ENCODE measurements around the gene ZNF48. TPM values are rescaled to one million over a fixed set of nuclear protein-coding genes. Genes with fewer than 3 reads are reported as not detected.

ZNF48 gene
- total RNA-seq, 1 donor, result 10.9 TPM

DNA sequence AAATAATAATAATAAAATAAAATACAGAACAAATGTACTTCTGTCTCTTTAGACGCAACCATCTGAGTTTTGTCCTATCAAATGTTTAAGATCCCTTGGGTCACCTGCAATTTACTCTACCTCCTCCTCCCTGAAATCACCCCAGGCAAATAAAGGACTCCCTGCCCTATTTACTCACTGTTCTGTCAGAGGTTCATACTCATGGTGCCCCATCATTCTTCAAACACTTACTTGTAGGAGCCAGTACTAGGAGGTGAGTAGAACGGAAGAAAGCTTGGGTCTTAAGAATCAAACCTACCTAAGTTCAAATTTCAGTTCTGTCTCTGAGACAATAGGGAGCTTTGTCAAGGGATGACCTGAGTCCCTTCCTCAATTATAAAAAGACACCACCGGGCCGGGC lies 28.7 kb upstream of the ZNF48 start:
- H3K4me2 ChIP-seq (ENCODE audit: insufficient read depth, low read length), result peak overlapping the region; percentile 98
- DNase-seq (ENCODE audit: insufficient read length, low spot score, missing footprints), result no peak
- H3K27ac ChIP-seq (ENCODE audit: low read depth, low read length), result no peak overlapping the region
- no peaks in the 10 kb centered on the region for H3K9me3 ChIP-seq (ENCODE audit: low read depth, low read length)
- H3K4me3 ChIP-seq (ENCODE audit: insufficient read depth, low read length), result no peak overlapping the region
- H3K79me2 ChIP-seq (ENCODE audit: insufficient read depth, low read length), result peaks cover 84% of the 10 kb centered on the region
- H3K4me1 ChIP-seq (ENCODE audit: insufficient read depth, low read length), result peaks cover 23% of the 10 kb centered on the region
- H3K27me3 ChIP-seq (ENCODE audit: insufficient read depth, low read length), result no peaks in the 10 kb centered on the region
- TF ChIP-seq, protein P1, sequence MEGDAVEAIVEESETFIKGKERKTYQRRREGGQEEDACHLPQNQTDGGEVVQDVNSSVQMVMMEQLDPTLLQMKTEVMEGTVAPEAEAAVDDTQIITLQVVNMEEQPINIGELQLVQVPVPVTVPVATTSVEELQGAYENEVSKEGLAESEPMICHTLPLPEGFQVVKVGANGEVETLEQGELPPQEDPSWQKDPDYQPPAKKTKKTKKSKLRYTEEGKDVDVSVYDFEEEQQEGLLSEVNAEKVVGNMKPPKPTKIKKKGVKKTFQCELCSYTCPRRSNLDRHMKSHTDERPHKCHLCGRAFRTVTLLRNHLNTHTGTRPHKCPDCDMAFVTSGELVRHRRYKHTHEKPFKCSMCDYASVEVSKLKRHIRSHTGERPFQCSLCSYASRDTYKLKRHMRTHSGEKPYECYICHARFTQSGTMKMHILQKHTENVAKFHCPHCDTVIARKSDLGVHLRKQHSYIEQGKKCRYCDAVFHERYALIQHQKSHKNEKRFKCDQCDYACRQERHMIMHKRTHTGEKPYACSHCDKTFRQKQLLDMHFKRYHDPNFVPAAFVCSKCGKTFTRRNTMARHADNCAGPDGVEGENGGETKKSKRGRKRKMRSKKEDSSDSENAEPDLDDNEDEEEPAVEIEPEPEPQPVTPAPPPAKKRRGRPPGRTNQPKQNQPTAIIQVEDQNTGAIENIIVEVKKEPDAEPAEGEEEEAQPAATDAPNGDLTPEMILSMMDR (IDR thresholded peaks at IDR 0.05; ENCODE audit: extremely low read depth, low read depth, low read length), result no peak
- H3K36me3 ChIP-seq (ENCODE audit: insufficient read depth, low read length), result peaks cover 29% of the 10 kb centered on the region
- no peak overlapping the region for H2AFZ ChIP-seq (ENCODE audit: low read length)
- peaks cover 43% of the 10 kb centered on the region for H4K20me1 ChIP-seq (ENCODE audit: insufficient read depth, low read length)

DNA sequence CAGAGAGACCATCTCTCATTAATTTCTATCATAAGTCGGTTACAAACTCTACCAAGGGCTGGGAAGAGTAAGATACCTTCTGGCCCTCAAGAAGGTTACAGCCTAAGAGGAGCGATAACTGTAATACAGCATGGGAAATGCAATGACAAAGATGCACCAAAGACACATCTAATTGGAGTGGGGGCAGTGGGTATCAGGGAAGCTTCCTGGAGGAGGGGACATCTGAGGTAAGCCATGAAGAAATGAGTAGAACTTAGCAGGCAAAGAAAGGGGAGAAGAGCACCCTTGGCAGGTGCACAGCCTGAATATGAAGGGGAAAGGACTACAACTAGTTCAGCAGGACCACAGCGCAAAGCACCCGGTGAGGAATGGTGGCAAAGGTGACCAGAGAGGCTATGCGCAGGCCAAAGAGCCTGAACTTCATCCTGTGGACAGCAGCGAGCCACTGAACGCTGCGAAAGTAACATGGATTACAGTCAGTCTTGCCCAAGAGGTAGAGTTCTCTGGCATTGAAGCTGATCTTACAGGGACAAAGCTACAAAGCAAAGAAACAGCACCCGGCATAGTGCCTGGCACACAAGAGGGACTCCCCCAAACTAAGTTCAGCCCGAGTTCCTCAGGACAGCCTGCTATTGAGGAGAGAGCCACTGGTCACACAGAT lies 27.7 kb upstream of the ZNF48 start:
- H3K4me2 ChIP-seq (ENCODE audit: insufficient read depth, low read length), result peak overlapping the region; percentile 98
- H3K36me3 ChIP-seq (ENCODE audit: insufficient read depth, low read length), result peaks cover 25% of the 10 kb centered on the region
- no peaks in the 10 kb centered on the region for H3K27me3 ChIP-seq (ENCODE audit: insufficient read depth, low read length)
- no peak overlapping the region for H2AFZ ChIP-seq (ENCODE audit: low read length)
- no peaks in the 10 kb centered on the region for H3K9me3 ChIP-seq (ENCODE audit: low read depth, low read length)
- peaks cover 43% of the 10 kb centered on the region for H4K20me1 ChIP-seq (ENCODE audit: insufficient read depth, low read length)
- peak; percentile 47 for DNase-seq (ENCODE audit: insufficient read length, low spot score, missing footprints)
- peak overlapping the region; percentile 77 for H3K27ac ChIP-seq (ENCODE audit: low read depth, low read length)
- H3K4me1 ChIP-seq (ENCODE audit: insufficient read depth, low read length), result peaks cover 24% of the 10 kb centered on the region
- peaks cover 76% of the 10 kb centered on the region for H3K79me2 ChIP-seq (ENCODE audit: insufficient read depth, low read length)
- TF ChIP-seq, protein P1 (IDR thresholded peaks at IDR 0.05; ENCODE audit: extremely low read depth, low read depth, low read length), result no peak
- H3K4me3 ChIP-seq (ENCODE audit: insufficient read depth, low read length), result peak overlapping the region; percentile 82

DNA sequence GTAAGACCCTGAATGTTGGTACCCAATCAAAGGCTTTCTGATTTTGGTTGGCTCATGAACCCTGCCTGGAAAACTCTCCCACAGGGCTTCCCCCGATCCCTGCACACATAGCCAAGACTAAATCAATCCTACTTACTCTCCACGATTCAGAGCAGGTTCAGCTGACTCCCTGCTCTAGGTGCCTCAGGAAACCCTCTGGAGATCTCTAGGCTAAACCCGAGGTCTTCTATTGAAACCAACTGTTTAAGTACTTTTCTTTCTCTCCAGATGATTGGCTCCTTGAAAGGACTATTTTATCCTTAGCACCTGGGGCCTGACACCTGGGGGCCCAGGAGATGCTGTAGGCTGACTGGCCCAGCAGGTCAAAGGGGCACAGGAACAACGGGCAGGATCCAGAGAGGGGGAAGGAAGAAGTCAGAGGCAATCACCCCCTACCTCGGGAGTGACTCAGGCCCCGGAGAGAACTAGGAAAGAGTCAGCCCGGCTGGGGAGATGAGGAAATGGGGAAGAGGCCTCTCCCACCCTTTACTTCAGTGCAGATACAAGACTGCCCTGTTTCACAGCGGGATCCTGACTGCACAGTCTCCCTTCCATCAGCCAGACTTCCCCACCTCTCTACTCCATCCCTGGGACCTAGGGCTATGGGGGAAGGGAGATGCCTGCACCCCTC lies 27.0 kb upstream of the ZNF48 start:
- H3K4me3 ChIP-seq (ENCODE audit: insufficient read depth, low read length), result peak overlapping the region; percentile 82
- H3K79me2 ChIP-seq (ENCODE audit: insufficient read depth, low read length), result peaks cover 69% of the 10 kb centered on the region
- H3K27me3 ChIP-seq (ENCODE audit: insufficient read depth, low read length), result no peaks in the 10 kb centered on the region
- H3K27ac ChIP-seq (ENCODE audit: low read depth, low read length), result peak overlapping the region; percentile 77
- H3K36me3 ChIP-seq (ENCODE audit: insufficient read depth, low read length), result peaks cover 22% of the 10 kb centered on the region
- H3K4me1 ChIP-seq (ENCODE audit: insufficient read depth, low read length), result peaks cover 24% of the 10 kb centered on the region
- H3K9me3 ChIP-seq (ENCODE audit: low read depth, low read length), result no peaks in the 10 kb centered on the region
- H3K4me2 ChIP-seq (ENCODE audit: insufficient read depth, low read length), result peak overlapping the region; percentile 98
- TF ChIP-seq, protein P1 (IDR thresholded peaks at IDR 0.05; ENCODE audit: extremely low read depth, low read depth, low read length), result no peak
- peak; percentile 95 for DNase-seq (ENCODE audit: insufficient read length, low spot score, missing footprints)
- no peak overlapping the region for H2AFZ ChIP-seq (ENCODE audit: low read length)
- H4K20me1 ChIP-seq (ENCODE audit: insufficient read depth, low read length), result peaks cover 43% of the 10 kb centered on the region

DNA sequence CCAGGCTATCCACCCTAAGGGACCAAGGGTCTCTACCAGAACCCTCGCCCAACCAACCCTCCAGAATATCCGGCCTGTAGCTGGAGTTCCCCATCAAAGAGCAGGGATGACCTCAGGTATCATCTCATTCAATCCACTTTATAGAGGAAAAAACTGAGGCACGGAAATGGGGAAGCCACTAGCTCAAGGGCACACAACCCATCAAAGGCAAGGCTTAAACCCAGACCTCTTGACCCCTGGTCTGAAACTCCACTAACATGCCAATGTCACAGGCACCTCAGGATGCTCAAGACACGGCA lies 26.5 kb upstream of the ZNF48 start:
- TF ChIP-seq, protein P1 (IDR thresholded peaks at IDR 0.05; ENCODE audit: extremely low read depth, low read depth, low read length), result no peak
- Histone ChIP-seq H3K9me3 (ENCODE audit: low read depth, low read length) (no peaks in the 10 kb centered on the region), H3K79me2 (ENCODE audit: insufficient read depth, low read length) (peaks cover 64% of the 10 kb centered on the region), H3K27ac (ENCODE audit: low read depth, low read length) (peak overlapping the region; percentile 77), H3K4me3 (ENCODE audit: insufficient read depth, low read length) (peak overlapping the region; percentile 82), H2AFZ (ENCODE audit: low read length) (no peak overlapping the region), H4K20me1 (ENCODE audit: insufficient read depth, low read length) (peaks cover 43% of the 10 kb centered on the region), H3K4me1 (ENCODE audit: insufficient read depth, low read length) (peaks cover 24% of the 10 kb centered on the region), H3K36me3 (ENCODE audit: insufficient read depth, low read length) (peaks cover 17% of the 10 kb centered on the region), H3K4me2 (ENCODE audit: insufficient read depth, low read length) (peak overlapping the region; percentile 98), H3K27me3 (ENCODE audit: insufficient read depth, low read length) (no peaks in the 10 kb centered on the region)
- DNase-seq (ENCODE audit: insufficient read length, low spot score, missing footprints), result no peak

Measured in osteoblast (primary cell).